PC-3 (cell line): ENCODE measurements around the gene ATG7. TPM values are rescaled to one million over a fixed set of nuclear protein-coding genes. Genes with fewer than 3 reads are reported as not detected.

ENCODE experiments used
- ATAC-seq: fragments of 200-7000 bp; cut with Tn5 transposase; 2 replicates; pipeline ENCODE4 v1.9.1; 2020; ENCODE audit warnings: mild to moderate bottlenecking, moderate library complexity
- BruUV-seq: library from RNA; stranded (reverse); fragments of 400-500 nt; replicated peaks from 2 replicates; lab custom pipeline; 2021; lab: Mats Ljungman, UMichigan
- CTCF ChIA-PET: fragments of 300-600 bp; sonication (Branson Sonifier 250); formaldehyde crosslinking; loops from one replicate; lab custom pipeline; 2022; ENCODE audit warnings: antibody characterized with exemption; lab: Charles Lee
- POLR2A ChIA-PET: fragments of 300-600 bp; sonication (Branson Sonifier 250); formaldehyde crosslinking; loops from one replicate; lab custom pipeline; 2022; ENCODE audit warnings: antibody characterized with exemption; ENCODE audit not compliant: unreplicated experiment; lab: Charles Lee
- DNase-seq: peaks from one replicate; pipeline ENCODE4 v3.0.0-alpha.2; 2015
- H2AFZ ChIP-seq: fragments of 300-600 bp; sonication (generic); 2 replicates; pipeline ENCODE4 v1.6.0; 2016; ENCODE audit warnings: antibody characterized with exemption, low read length
- H3F3A ChIP-seq: fragments of 300-600 bp; sonication (generic); one replicate; pipeline ENCODE4 v1.6.0; 2017; ENCODE audit warnings: antibody characterized with exemption, low read length, control low read depth, mild to moderate bottlenecking; ENCODE audit not compliant: unreplicated experiment
- H3K27ac ChIP-seq: fragments of 300-600 bp; sonication (generic); 2 replicates; pipeline ENCODE4 v1.5.1; 2016; ENCODE audit warnings: mild to moderate bottlenecking, low read length
- H3K27me3 ChIP-seq: fragments of 300-600 bp; sonication (generic); 2 replicates; pipeline ENCODE4 v1.6.1; 2016; ENCODE audit warnings: low read length, mixed read lengths
- H3K36me3 ChIP-seq: fragments of 300-600 bp; sonication (generic); 2 replicates; pipeline ENCODE4 v1.6.1; 2016; ENCODE audit warnings: low read depth, mixed run types, low read length, mixed read lengths
- H3K4me1 ChIP-seq: fragments of 300-600 bp; sonication (generic); 2 replicates; pipeline ENCODE4 v1.5.1; 2016; ENCODE audit warnings: low read length; ENCODE audit not compliant: insufficient read depth
- H3K4me2 ChIP-seq: fragments of 300-600 bp; sonication (generic); 2 replicates; pipeline ENCODE4 v1.6.0; 2016; ENCODE audit warnings: low read length
- H3K4me3 ChIP-seq: fragments of 300-600 bp; sonication (generic); 2 replicates; pipeline ENCODE4 v1.5.1; 2016; ENCODE audit warnings: mild to moderate bottlenecking, low read length, mixed read lengths
- H3K79me2 ChIP-seq: fragments of 300-600 bp; sonication (generic); 2 replicates; pipeline ENCODE4 v1.6.1; 2017; ENCODE audit warnings: low read length, mixed read lengths
- H3K9ac ChIP-seq: fragments of 300-600 bp; sonication (generic); 2 replicates; pipeline ENCODE4 v1.6.0; 2016; ENCODE audit warnings: mild to moderate bottlenecking, low read length
- H3K9me2 ChIP-seq: fragments of 300-600 bp; sonication (generic); replicated peaks from 2 replicates; pipeline ENCODE4 v1.6.1; 2016; ENCODE audit warnings: mixed run types, low read length, mixed read lengths
- H3K9me3 ChIP-seq: fragments of 300-600 bp; sonication (generic); 2 replicates; pipeline ENCODE4 v1.6.1; 2016; ENCODE audit warnings: low read length, mixed read lengths
- H4K20me1 ChIP-seq: fragments of 300-600 bp; sonication (generic); 2 replicates; pipeline ENCODE4 v1.6.1; 2016; ENCODE audit warnings: low read length, mixed read lengths
- EZH2 ChIP-seq: fragments of 300-600 bp; sonication (generic); IDR thresholded peaks from one replicate; pipeline ENCODE4 v1.6.1; 2017; ENCODE audit warnings: antibody characterized with exemption, mild to moderate bottlenecking, low read length; ENCODE audit not compliant: unreplicated experiment
- EZH2phosphoT487 ChIP-seq: fragments of 300-600 bp; sonication (generic); IDR thresholded peaks from 2 replicates; pipeline ENCODE4 v1.6.1; 2018; ENCODE audit warnings: mild to moderate bottlenecking, antibody characterized with exemption, low read length, borderline replicate concordance
- intact Hi-C: fragments of 100-400 bp; cut with micrococcal nuclease; formaldehyde crosslinking; loops from 2 replicates; pipeline ENCODE4 v1.9.0; 2023
- total RNA-seq: library from RNA; depleted of rRNA; stranded (reverse); fragments of >200 nt; gene quantifications from 2 replicates; pipeline ENCODE4 v1.2.3, GENCODE V29; 2014
- TF ChIP-seq, protein P1 (sequence below): fragments of 300-600 bp; sonication (generic); conservative IDR thresholded peaks from 2 replicates; pipeline ENCODE4 v1.5.1; 2017; ENCODE audit warnings: antibody characterized with exemption, low read depth, mild to moderate bottlenecking, low read length

ATG7 gene
- total RNA-seq, 1 experiment from 2014 or later = 36.5 TPM

DNA sequence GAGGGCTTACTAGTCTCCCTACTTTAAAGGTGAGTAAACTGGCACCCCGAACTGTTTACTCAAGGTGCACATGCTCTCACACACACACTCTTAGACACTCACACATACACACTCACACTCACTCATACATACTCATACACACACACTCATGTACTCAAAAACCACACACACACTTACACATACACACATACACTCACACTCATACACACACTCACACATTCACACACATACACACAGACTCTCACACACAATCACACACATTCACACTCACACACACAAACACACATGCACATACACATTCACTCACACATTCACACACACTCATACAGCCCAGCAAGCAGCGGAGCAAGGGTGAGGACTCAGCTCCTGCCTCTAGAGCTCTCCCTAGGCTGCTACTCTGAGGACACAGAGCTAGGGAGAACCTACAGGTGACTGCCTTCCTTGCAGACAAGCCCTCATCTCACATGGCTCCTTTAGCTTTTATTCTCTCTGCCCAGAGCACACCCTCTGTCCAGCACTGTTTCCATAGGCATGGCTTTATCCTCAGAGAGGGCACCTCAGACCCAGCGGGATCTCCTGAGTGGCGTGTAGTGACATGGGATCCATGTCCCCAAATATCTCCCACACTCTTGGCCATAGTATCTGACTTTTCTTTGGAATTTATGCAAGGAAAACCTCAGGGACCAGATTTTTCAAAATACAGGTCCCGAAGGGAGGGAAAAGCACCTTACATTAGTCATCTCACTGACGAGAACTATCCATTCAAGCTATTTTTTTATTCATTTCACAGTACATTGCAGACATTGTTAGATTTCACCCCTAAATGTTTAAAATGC, 26.2 kb upstream of the ATG7 start:
- Histone ChIP-seq H3F3A (no peaks in the 10 kb centered on the region), H3K9me2 (no peaks in the 10 kb centered on the region), H3K4me2 (peak overlapping the region; percentile 62), H3K9ac (no peak overlapping the region), H3K36me3 (no peaks in the 10 kb centered on the region), H3K9me3 (no peaks in the 10 kb centered on the region), H3K4me3 (peak overlapping the region; percentile 40; the same call in 1 of the 2 replicates), H3K79me2 (no peaks in the 10 kb centered on the region), H3K27ac (peak overlapping the region; percentile 50), H3K27me3 (no peaks in the 10 kb centered on the region), H4K20me1 (no peaks in the 10 kb centered on the region), H2AFZ (peak overlapping the region; percentile 56), H3K4me1 (peaks cover 27% of the 10 kb centered on the region)
- peak; percentile 27 for DNase-seq
- peak; percentile 76 for ATAC-seq
- CTCF ChIA-PET = no interaction called here
- intact Hi-C loops = no loop called here
- POLR2A ChIA-PET = interaction anchor here (0.6 kb wide), 2 partner anchors 1277 to 1312 kb away, joined by 3 to 5 read pairs; no protein-coding TSS in a partner anchor
- BruUV-seq = no TSS peak
- TF ChIP-seq, protein P1, sequence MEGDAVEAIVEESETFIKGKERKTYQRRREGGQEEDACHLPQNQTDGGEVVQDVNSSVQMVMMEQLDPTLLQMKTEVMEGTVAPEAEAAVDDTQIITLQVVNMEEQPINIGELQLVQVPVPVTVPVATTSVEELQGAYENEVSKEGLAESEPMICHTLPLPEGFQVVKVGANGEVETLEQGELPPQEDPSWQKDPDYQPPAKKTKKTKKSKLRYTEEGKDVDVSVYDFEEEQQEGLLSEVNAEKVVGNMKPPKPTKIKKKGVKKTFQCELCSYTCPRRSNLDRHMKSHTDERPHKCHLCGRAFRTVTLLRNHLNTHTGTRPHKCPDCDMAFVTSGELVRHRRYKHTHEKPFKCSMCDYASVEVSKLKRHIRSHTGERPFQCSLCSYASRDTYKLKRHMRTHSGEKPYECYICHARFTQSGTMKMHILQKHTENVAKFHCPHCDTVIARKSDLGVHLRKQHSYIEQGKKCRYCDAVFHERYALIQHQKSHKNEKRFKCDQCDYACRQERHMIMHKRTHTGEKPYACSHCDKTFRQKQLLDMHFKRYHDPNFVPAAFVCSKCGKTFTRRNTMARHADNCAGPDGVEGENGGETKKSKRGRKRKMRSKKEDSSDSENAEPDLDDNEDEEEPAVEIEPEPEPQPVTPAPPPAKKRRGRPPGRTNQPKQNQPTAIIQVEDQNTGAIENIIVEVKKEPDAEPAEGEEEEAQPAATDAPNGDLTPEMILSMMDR = no peak
- TF ChIP-seq EZH2phosphoT487 (no peak), EZH2 (no peak)

DNA sequence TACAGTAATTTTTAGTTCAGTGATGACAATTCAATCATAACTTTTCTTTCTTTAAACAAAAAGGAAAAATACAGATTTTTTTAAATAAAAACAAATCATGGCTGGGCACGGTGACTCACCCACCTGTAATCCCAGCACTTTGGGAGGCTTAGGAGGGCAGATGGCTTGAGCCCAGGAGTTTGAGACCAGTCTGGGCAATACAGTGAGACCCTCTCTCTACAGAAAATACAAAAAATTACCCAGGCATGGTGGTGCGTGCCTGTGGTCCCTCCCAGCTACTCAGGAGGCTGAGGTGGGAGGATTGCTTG, 25.6 kb upstream of the ATG7 start:
- peak overlapping the region; percentile 50 for H3K27ac ChIP-seq
- H4K20me1 ChIP-seq = no peaks in the 10 kb centered on the region
- H3F3A ChIP-seq = no peaks in the 10 kb centered on the region
- H3K27me3 ChIP-seq = no peaks in the 10 kb centered on the region
- no peaks in the 10 kb centered on the region for H3K9me3 ChIP-seq
- TF ChIP-seq, protein P1 = no peak
- no peak for TF ChIP-seq EZH2phosphoT487
- TF ChIP-seq EZH2 = no peak
- POLR2A ChIA-PET = no interaction called here
- ATAC-seq (peak; percentile 30), DNase-seq (peak; percentile 46)
- peaks cover 33% of the 10 kb centered on the region for H3K4me1 ChIP-seq
- H3K9me2 ChIP-seq = no peaks in the 10 kb centered on the region
- intact Hi-C loops = no loop called here
- H3K36me3 ChIP-seq = no peaks in the 10 kb centered on the region
- no TSS peak for BruUV-seq
- peak overlapping the region; percentile 62 for H3K4me2 ChIP-seq
- peak overlapping the region; percentile 56 for H2AFZ ChIP-seq
- no peak overlapping the region for H3K9ac ChIP-seq
- peak overlapping the region; percentile 40; the same call in 1 of the 2 replicates for H3K4me3 ChIP-seq
- CTCF ChIA-PET = no interaction called here
- no peaks in the 10 kb centered on the region for H3K79me2 ChIP-seq

DNA sequence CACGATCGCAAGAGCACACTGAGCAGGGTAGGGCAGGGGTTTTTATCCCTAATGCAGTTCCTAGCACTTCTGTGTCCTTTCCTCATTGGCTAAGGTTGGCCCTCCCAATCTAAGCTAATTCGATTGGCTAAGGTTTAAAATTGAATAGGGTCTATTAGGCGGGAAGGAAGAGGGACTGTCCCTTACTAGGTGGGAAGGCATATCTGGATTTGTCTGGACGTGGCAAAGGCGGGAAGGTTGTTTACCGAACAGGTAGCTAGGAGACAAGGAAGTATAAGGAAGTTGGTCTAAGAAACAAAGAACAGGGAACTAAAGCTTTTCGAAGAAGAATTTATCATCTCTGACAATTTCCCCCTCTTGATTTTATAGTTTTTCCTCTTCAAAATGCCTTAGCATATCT, 24.8 kb upstream of the ATG7 start:
- H3K9me2 ChIP-seq = no peaks in the 10 kb centered on the region
- intact Hi-C loops = no loop called here
- TF ChIP-seq EZH2phosphoT487 = no peak
- TF ChIP-seq, protein P1 = no peak
- TF ChIP-seq EZH2 = no peak
- no peak overlapping the region for H3K4me3 ChIP-seq
- no peaks in the 10 kb centered on the region for H3K27me3 ChIP-seq
- no peak overlapping the region for H3K4me2 ChIP-seq
- H3K4me1 ChIP-seq = peaks cover 40% of the 10 kb centered on the region
- H2AFZ ChIP-seq = no peak overlapping the region
- no peak overlapping the region for H3K9ac ChIP-seq
- H3K9me3 ChIP-seq = no peaks in the 10 kb centered on the region
- DNase-seq (no peak), ATAC-seq (no peak)
- no peaks in the 10 kb centered on the region for H3K79me2 ChIP-seq
- ChIA-PET CTCF (no interaction called here), POLR2A (no interaction called here)
- BruUV-seq = no TSS peak
- H3F3A ChIP-seq = no peaks in the 10 kb centered on the region
- no peaks in the 10 kb centered on the region for H4K20me1 ChIP-seq
- no peak overlapping the region for H3K27ac ChIP-seq
- H3K36me3 ChIP-seq = no peaks in the 10 kb centered on the region
